K562 (cell line): ENCODE results near the gene RALB. TPM values are rescaled to one million over a fixed set of nuclear protein-coding genes. Genes with fewer than 3 reads are reported as not detected.
A peak's percentile ranks its signal among the peaks of the same experiment; 100 is the strongest.

Experiments
- AFF4 ChIP-seq: sonication (generic); formaldehyde crosslinking; IDR thresholded peaks from 2 replicates; pipeline ENCODE4 v1.8.0; 2023; ENCODE audit warnings: mild to moderate bottlenecking, missing genetic modification reagents
- ATF3 ChIP-seq, 2 experiments: fragments of 450-650 bp in 1 of 2; sonication (generic) in 1 of 2; formaldehyde crosslinking in 1 of 2; IDR thresholded peaks in 1 of 2; conservative IDR thresholded peaks in 1 of 2; 2 replicates each; pipeline versions ENCODE4 v1.6.1 to v1.8.1; 2016 to 2023; ENCODE audit warnings: mild to moderate bottlenecking in 2 of 2, moderate library complexity in 2 of 2, inconsistent platforms in 1 of 2, missing genetic modification reagents in 1 of 2
- KAT7 ChIP-seq: sonication (generic); formaldehyde crosslinking; IDR thresholded peaks from 2 replicates; pipeline ENCODE4 v1.8.0; 2022; ENCODE audit warnings: missing genetic modification reagents, mild to moderate bottlenecking, borderline replicate concordance
- NCOA1 ChIP-seq: fragments of 450-650 bp; IDR thresholded peaks from 2 replicates; pipeline ENCODE4 v1.6.1; 2016; ENCODE audit warnings: low read depth
- ZBTB11 ChIP-seq, 3 experiments: fragments of 200-800 bp in 1 of 3; fragments of 250-450 bp in 1 of 3; fragments of 450-650 bp in 1 of 3; sonication (Bioruptor Pico) in 1 of 3; sonication (Bioruptor generic) in 1 of 3; formaldehyde crosslinking in 1 of 3; IDR thresholded peaks; 2 replicates each; pipeline versions ENCODE4 v1.6.1 to v1.8.0; 2016 to 2022; ENCODE audit warnings: mild to moderate bottlenecking in 2 of 3, missing genetic modification characterization in 2 of 3, missing compliant biosample characterization in 1 of 3, moderate library complexity in 1 of 3
- ZNF696 ChIP-seq: fragments of 250-450 bp; sonication (Bioruptor Pico); conservative IDR thresholded peaks from 2 replicates; pipeline ENCODE4 v1.4.0; 2020; ENCODE audit warnings: mild to moderate bottlenecking, moderate library complexity
- polyA plus RNA-seq, 8 experiments: library from polyadenylated mRNA; depleted of rRNA in 4 of 8; stranded (reverse) in 5 of 8; unstranded in 3 of 8; fragments of >200 nt; fragmentation: Nextera tagmentation in 2 of 8; fragmentation: Illumina TruSeq in 1 of 8; extraction: Ambion mirVana in 2 of 8; extraction: Trizol in 1 of 8; gene quantifications; 2 replicates each; pipeline versions ENCODE4 v1.2.1 to v1.2.3, GENCODE V29; 2011 to 2014; ENCODE audit warnings: inconsistent platforms in 1 of 8, missing spikeins in 1 of 8
- total RNA-seq, 7 experiments: library from RNA; depleted of rRNA in 6 of 7; stranded (reverse); fragments of >200 nt in 6 of 7; fragmentation: Illumina TruSeq in 2 of 7; extraction: Trizol in 2 of 7; gene quantifications; 2 replicates each; pipeline versions ENCODE4 v1.2.1 to v1.2.3, GENCODE V29; 2011 to 2021; ENCODE audit warnings: low replicate concordance in 1 of 7
- TF ChIP-seq, protein P1 (sequence below): fragments of 450-650 bp; formaldehyde crosslinking; IDR thresholded peaks from 2 replicates; pipeline ENCODE4 v1.4.0; 2022; ENCODE audit warnings: missing genetic modification characterization

RALB gene
- total and polyA plus RNA-seq, 9 of the 15 experiments (the other 6 are each of a cell fraction or from before 2014, with no cell fraction given): 14.8 to 65.6 (median 38.4) TPM

- no peak; the same call in 1 of the 2 replicates for TF ChIP-seq AFF4 (CRISPR knock-in tag)
- no peak for TF ChIP-seq KAT7 (CRISPR knock-in tag)
- no peak for TF ChIP-seq NCOA1
- TF ChIP-seq, protein P1, sequence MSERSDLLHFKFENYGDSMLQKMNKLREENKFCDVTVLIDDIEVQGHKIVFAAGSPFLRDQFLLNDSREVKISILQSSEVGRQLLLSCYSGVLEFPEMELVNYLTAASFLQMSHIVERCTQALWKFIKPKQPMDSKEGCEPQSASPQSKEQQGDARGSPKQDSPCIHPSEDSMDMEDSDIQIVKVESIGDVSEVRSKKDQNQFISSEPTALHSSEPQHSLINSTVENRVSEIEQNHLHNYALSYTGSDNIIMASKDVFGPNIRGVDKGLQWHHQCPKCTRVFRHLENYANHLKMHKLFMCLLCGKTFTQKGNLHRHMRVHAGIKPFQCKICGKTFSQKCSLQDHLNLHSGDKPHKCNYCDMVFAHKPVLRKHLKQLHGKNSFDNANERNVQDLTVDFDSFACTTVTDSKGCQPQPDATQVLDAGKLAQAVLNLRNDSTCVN (CRISPR knock-in tag): no peak
- TF ChIP-seq ATF3 (IDR thresholded peaks at IDR 0.05): no peak
- TF ChIP-seq ATF3 (CRISPR knock-in tag; conservative IDR thresholded peaks at IDR 0.05): no peak
- TF ChIP-seq ZNF696 (CRISPR knock-in tag): no peak
- peak in 1 of 3 experiments; percentile 3; a peak in 1 of 6 replicates for TF ChIP-seq ZBTB11 (CRISPR knock-in tag; IDR thresholded peaks at IDR 0.05)
Observed at GRCh38 chr2:120262150-120262549, 9.5 kb downstream of the RALB start (continued).
